WTC11 (cell line): ENCODE data around the gene CYP11A1. TPM values are rescaled to one million over a fixed set of nuclear protein-coding genes. Genes with fewer than 3 reads are reported as not detected.

ENCODE experiments used
- ATAC-seq: fragments of 200-7000 bp; cut with Tn5 transposase; 2 replicates; pipeline ENCODE4 v1.10.0; 2021; ENCODE audit warnings: mild to moderate bottlenecking, moderate library complexity
- CTCF ChIA-PET: fragments of 300-600 bp; sonication (Branson Sonifier 250); formaldehyde crosslinking; loops from one replicate; lab custom pipeline; 2021; ENCODE audit warnings: antibody characterized with exemption; lab: Charles Lee
- POLR2A ChIA-PET: fragments of 350-600 bp; sonication (Branson Sonifier 250); formaldehyde crosslinking; loops from one replicate; lab custom pipeline; 2021; ENCODE audit warnings: antibody characterized with exemption; lab: Charles Lee
- DNase-seq: peaks from one replicate; pipeline ENCODE4 v3.0.0; 2021; ENCODE audit warnings: low spot score
- H3K27ac Mint-ChIP-seq: 2 replicates; pipeline ENCODE4 v1.8.0; 2021; ENCODE audit warnings: mixed read lengths
- H3K27me3 Mint-ChIP-seq: 2 replicates; pipeline ENCODE4 v1.8.0; 2021; ENCODE audit warnings: low read depth, mild to moderate bottlenecking, moderate library complexity, mixed read lengths
- H3K36me3 Mint-ChIP-seq: 2 replicates; pipeline ENCODE4 v1.8.0; 2021; ENCODE audit warnings: mixed read lengths
- H3K4me1 Mint-ChIP-seq: 2 replicates; pipeline ENCODE4 v1.8.0; 2022; ENCODE audit warnings: mixed read lengths
- H3K4me3 Mint-ChIP-seq: 2 replicates; pipeline ENCODE4 v1.8.0; 2021; ENCODE audit warnings: mild to moderate bottlenecking, moderate library complexity, mixed read lengths
- H3K9me3 Mint-ChIP-seq: 2 replicates; pipeline ENCODE4 v1.8.0; 2021; ENCODE audit warnings: mixed read lengths
- ATF1 ChIP-seq: sonication (generic); formaldehyde crosslinking; IDR thresholded peaks from 2 replicates; pipeline ENCODE4 v1.8.1; 2023; ENCODE audit warnings: mild to moderate bottlenecking, moderate library complexity, missing genetic modification reagents
- E2F1 ChIP-seq: sonication (generic); formaldehyde crosslinking; IDR thresholded peaks from 2 replicates; pipeline ENCODE4 v1.8.0; 2022; ENCODE audit warnings: mild to moderate bottlenecking, missing genetic modification reagents
- EMX1 ChIP-seq: fragments of 250-450 bp; sonication (Bioruptor Pico); IDR thresholded peaks from 2 replicates; pipeline ENCODE4 v1.8.0; 2021; ENCODE audit warnings: mild to moderate bottlenecking
- KAT7 ChIP-seq: sonication (generic); formaldehyde crosslinking; IDR thresholded peaks from 2 replicates; pipeline ENCODE4 v1.8.1; 2023; ENCODE audit warnings: missing genetic modification reagents, mild to moderate bottlenecking, borderline replicate concordance
- MAX ChIP-seq: sonication (generic); formaldehyde crosslinking; IDR thresholded peaks from 2 replicates; pipeline ENCODE4 v1.8.0; 2022; ENCODE audit warnings: mild to moderate bottlenecking, missing genetic modification reagents
- SMAD4 ChIP-seq: sonication (generic); formaldehyde crosslinking; IDR thresholded peaks from 2 replicates; pipeline ENCODE4 v1.8.0; 2022; ENCODE audit warnings: mild to moderate bottlenecking, missing genetic modification reagents
- ZBTB21 ChIP-seq: sonication (generic); formaldehyde crosslinking; IDR thresholded peaks from 2 replicates; pipeline ENCODE4 v1.8.1; 2023; ENCODE audit warnings: mild to moderate bottlenecking, missing genetic modification reagents, borderline replicate concordance
- ZBTB43 ChIP-seq: sonication (generic); formaldehyde crosslinking; IDR thresholded peaks from 2 replicates; pipeline ENCODE4 v1.8.1; 2023; ENCODE audit warnings: mild to moderate bottlenecking, missing genetic modification reagents
- ZNF219 ChIP-seq: sonication (generic); formaldehyde crosslinking; IDR thresholded peaks from 2 replicates; pipeline ENCODE4 v1.8.0; 2023; ENCODE audit warnings: missing genetic modification reagents, mild to moderate bottlenecking, borderline replicate concordance
- ZNF232 ChIP-seq: sonication (generic); formaldehyde crosslinking; IDR thresholded peaks from 2 replicates; pipeline ENCODE4 v1.8.0; 2022; ENCODE audit warnings: mild to moderate bottlenecking, missing genetic modification reagents
- total RNA-seq: library from RNA; stranded (reverse); gene quantifications from 3 replicates; pipeline ENCODE4 v1.2.3, GENCODE V29; 2021
- TF ChIP-seq, protein P1 (sequence below): sonication (generic); formaldehyde crosslinking; IDR thresholded peaks from 2 replicates; pipeline ENCODE4 v1.8.0; 2022; ENCODE audit warnings: mild to moderate bottlenecking, missing genetic modification reagents
- TF ChIP-seq, protein P2 (sequence below): sonication (generic); formaldehyde crosslinking; IDR thresholded peaks from 2 replicates; pipeline ENCODE4 v1.8.1; 2022; ENCODE audit warnings: mild to moderate bottlenecking, missing genetic modification reagents, moderate library complexity, borderline replicate concordance
- TF ChIP-seq, protein P3 (sequence below): fragments of 250-450 bp; sonication (Bioruptor Pico); IDR thresholded peaks from 2 replicates; pipeline ENCODE4 v1.9.0; 2021; ENCODE audit warnings: mild to moderate bottlenecking, borderline replicate concordance
- TF ChIP-seq, protein P4 (sequence below): fragments of 250-450 bp; sonication (Bioruptor Pico); IDR thresholded peaks from 2 replicates; pipeline ENCODE4 v1.8.0; 2021; ENCODE audit warnings: mild to moderate bottlenecking

Gene CYP11A1
- total RNA-seq, 1 experiment from 2014 or later, result 3.4 TPM

DNA sequence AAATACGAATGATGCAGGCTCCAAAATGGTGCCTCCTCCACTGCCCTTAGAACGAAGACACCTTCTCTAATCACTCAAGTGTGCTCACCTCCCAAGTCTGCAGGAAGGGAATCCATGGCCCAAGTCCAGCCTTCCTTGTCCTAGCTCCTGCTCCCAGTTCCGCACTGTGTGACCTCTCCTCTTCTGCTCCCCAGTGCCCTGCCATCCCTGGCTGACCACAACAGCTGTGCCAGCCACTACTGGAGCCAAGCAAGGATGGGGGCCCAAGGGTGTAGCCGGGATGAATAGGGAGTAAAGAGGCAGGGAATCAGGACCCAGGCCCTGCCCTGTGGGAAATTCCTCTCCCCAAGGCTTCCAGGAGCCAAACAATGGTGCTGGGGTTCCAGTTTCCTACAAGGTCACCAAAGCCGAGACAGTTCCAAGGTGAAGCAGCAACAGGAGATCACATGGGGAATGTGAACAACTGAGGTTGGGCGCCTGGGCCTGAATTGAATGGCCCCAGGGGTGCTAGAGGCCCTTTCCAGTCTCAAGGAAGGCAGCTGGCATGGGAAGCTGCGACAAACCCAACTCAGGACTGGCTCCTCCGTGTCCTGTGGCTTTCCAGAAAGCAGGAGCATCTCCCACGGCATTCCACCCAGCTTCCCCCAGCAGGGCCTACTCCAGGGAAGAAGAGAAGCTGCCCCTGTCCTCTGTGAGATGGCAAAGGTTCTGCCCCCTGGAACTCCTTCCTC, 46.1 kb upstream of the CYP11A1 start:
- ChIA-PET POLR2A (interaction anchor here (0.5 kb wide), 1 partner anchor 1976 kb away, joined by 8 read pairs; no protein-coding TSS in a partner anchor), CTCF (interaction anchor here (1.3 kb wide), 1 partner anchor 31 kb away, joined by 7 read pairs; no protein-coding TSS in a partner anchor)
- no peaks in the 10 kb centered on the region for H3K4me1 Mint-ChIP-seq
- DNase-seq, result no peak
- no peak for ATAC-seq
- no peaks in the 10 kb centered on the region for H3K27me3 Mint-ChIP-seq
- TF ChIP-seq ATF1 (CRISPR knock-in tag), result no peak
- no peak for TF ChIP-seq ZNF232
- TF ChIP-seq ZBTB21 (CRISPR knock-in tag), result no peak
- TF ChIP-seq KAT7 (CRISPR knock-in tag), result no peak
- TF ChIP-seq, protein P1, sequence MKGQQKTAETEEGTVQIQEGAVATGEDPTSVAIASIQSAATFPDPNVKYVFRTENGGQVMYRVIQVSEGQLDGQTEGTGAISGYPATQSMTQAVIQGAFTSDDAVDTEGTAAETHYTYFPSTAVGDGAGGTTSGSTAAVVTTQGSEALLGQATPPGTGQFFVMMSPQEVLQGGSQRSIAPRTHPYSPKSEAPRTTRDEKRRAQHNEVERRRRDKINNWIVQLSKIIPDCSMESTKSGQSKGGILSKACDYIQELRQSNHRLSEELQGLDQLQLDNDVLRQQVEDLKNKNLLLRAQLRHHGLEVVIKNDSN (CRISPR knock-in tag), result no peak
- no peak for TF ChIP-seq ZNF219 (CRISPR knock-in tag)
- no peak for TF ChIP-seq MAX
- no peaks in the 10 kb centered on the region for H3K9me3 Mint-ChIP-seq
- H3K36me3 Mint-ChIP-seq, result peaks cover 12% of the 10 kb centered on the region
- no peak overlapping the region for H3K4me3 Mint-ChIP-seq
- no peak overlapping the region for H3K27ac Mint-ChIP-seq

DNA sequence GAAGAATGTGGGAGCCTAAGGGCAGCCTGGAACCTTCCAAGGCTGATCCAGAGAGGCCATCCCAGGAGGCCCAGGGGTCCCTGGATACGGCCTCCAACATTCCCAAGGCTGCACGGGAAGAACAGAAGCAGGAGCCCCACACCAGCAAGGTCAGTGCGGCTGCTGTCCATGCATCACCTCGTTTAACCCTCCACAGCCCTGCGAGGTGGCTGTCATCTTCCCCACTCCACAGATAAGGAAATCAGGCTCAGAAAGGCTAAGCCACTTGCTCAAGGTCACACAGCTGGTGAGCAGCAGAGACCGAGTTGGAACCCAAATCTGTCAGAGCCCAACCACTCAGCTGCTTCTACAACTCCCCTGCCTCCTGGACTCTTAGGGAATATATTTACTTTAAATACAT, 44.7 kb upstream of the CYP11A1 start:
- Mint-ChIP-seq H3K36me3 (peaks cover 12% of the 10 kb centered on the region), H3K4me3 (no peak overlapping the region), H3K27me3 (no peaks in the 10 kb centered on the region), H3K27ac (no peak overlapping the region), H3K4me1 (no peaks in the 10 kb centered on the region; the same call in 1 of the 2 replicates), H3K9me3 (no peaks in the 10 kb centered on the region)
- POLR2A ChIA-PET, result no interaction called here
- ATAC-seq (no peak), DNase-seq (no peak)
- CTCF ChIA-PET, result interaction anchor here (0.5 to 1.3 kb wide), 3 partner anchors 30 to 209 kb away, joined by 3 to 7 read pairs (median 3); no protein-coding TSS in a partner anchor
- TF ChIP-seq SMAD4, result no peak
- no peak for TF ChIP-seq ZBTB43
- TF ChIP-seq, protein P2, sequence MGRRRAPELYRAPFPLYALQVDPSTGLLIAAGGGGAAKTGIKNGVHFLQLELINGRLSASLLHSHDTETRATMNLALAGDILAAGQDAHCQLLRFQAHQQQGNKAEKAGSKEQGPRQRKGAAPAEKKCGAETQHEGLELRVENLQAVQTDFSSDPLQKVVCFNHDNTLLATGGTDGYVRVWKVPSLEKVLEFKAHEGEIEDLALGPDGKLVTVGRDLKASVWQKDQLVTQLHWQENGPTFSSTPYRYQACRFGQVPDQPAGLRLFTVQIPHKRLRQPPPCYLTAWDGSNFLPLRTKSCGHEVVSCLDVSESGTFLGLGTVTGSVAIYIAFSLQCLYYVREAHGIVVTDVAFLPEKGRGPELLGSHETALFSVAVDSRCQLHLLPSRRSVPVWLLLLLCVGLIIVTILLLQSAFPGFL (CRISPR knock-in tag), result no peak
- TF ChIP-seq EMX1, result no peak
- TF ChIP-seq, protein P3, sequence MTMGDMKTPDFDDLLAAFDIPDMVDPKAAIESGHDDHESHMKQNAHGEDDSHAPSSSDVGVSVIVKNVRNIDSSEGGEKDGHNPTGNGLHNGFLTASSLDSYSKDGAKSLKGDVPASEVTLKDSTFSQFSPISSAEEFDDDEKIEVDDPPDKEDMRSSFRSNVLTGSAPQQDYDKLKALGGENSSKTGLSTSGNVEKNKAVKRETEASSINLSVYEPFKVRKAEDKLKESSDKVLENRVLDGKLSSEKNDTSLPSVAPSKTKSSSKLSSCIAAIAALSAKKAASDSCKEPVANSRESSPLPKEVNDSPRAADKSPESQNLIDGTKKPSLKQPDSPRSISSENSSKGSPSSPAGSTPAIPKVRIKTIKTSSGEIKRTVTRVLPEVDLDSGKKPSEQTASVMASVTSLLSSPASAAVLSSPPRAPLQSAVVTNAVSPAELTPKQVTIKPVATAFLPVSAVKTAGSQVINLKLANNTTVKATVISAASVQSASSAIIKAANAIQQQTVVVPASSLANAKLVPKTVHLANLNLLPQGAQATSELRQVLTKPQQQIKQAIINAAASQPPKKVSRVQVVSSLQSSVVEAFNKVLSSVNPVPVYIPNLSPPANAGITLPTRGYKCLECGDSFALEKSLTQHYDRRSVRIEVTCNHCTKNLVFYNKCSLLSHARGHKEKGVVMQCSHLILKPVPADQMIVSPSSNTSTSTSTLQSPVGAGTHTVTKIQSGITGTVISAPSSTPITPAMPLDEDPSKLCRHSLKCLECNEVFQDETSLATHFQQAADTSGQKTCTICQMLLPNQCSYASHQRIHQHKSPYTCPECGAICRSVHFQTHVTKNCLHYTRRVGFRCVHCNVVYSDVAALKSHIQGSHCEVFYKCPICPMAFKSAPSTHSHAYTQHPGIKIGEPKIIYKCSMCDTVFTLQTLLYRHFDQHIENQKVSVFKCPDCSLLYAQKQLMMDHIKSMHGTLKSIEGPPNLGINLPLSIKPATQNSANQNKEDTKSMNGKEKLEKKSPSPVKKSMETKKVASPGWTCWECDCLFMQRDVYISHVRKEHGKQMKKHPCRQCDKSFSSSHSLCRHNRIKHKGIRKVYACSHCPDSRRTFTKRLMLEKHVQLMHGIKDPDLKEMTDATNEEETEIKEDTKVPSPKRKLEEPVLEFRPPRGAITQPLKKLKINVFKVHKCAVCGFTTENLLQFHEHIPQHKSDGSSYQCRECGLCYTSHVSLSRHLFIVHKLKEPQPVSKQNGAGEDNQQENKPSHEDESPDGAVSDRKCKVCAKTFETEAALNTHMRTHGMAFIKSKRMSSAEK (CRISPR knock-in tag), result no peak
- TF ChIP-seq E2F1, result no peak
- TF ChIP-seq, protein P4, sequence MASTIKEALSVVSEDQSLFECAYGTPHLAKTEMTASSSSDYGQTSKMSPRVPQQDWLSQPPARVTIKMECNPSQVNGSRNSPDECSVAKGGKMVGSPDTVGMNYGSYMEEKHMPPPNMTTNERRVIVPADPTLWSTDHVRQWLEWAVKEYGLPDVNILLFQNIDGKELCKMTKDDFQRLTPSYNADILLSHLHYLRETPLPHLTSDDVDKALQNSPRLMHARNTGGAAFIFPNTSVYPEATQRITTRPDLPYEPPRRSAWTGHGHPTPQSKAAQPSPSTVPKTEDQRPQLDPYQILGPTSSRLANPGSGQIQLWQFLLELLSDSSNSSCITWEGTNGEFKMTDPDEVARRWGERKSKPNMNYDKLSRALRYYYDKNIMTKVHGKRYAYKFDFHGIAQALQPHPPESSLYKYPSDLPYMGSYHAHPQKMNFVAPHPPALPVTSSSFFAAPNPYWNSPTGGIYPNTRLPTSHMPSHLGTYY (CRISPR knock-in tag), result no peak
- TF ChIP-seq, all 79 proteins: peak for 0
